ENCODE measurements around the gene NCBP2L.

GRCh38 chrX:107764845-107765608 is 12.5 kb upstream of the NCBP2L start:
- TF ChIP-seq CTCF (IDR thresholded peaks at IDR 0.05), result no peak
- TF ChIP-seq POLR2A (IDR thresholded peaks at IDR 0.05), result no peak

All from Peyer's patch (tissue), 4 donors.